Measurements from ENCODE around the gene RAB11FIP3. TPM values are rescaled to one million over a fixed set of nuclear protein-coding genes. Genes with fewer than 3 reads are reported as not detected.

RAB11FIP3 gene
- total and polyA plus RNA-seq, 2 of the 13 experiments (the other 11 are each of a cell fraction or from before 2014, with no cell fraction given) = 34.3 to 57.6 TPM

GRCh38 chr16:381012-381788, 44.2 kb upstream of the RAB11FIP3 start (continued):
- TF ChIP-seq TFDP2 (CRISPR knock-in tag; IDR thresholded peaks at IDR 0.05) (peak; percentile 35; the same call in 1 of the 2 replicates), ZSCAN22 (CRISPR knock-in tag; IDR thresholded peaks at IDR 0.05) (no peak), PPARG (CRISPR knock-in tag; conservative IDR thresholded peaks at IDR 0.05) (peak; percentile 10; the same call in 1 of the 2 replicates), ARID4A (CRISPR knock-in tag; IDR thresholded peaks at IDR 0.05; ENCODE audit: borderline replicate concordance) (peak; percentile 81), ZNF260 (CRISPR knock-in tag; IDR thresholded peaks at IDR 0.05; ENCODE audit: borderline replicate concordance, low read depth) (no peak), GZF1 (CRISPR knock-in tag; IDR thresholded peaks at IDR 0.05) (0 out of 2 replicates have a peak, but pooled peaks have one; percentile 38), TEAD3 (CRISPR knock-in tag; optimal IDR thresholded peaks at IDR 0.05; ENCODE audit: borderline replicate concordance) (no peak), ZMAT3 (CRISPR knock-in tag; conservative IDR thresholded peaks at IDR 0.05) (peak; percentile 47; the same call in 1 of the 2 replicates), RNF2 (conservative IDR thresholded peaks at IDR 0.05; ENCODE audit: low read depth) (no peak), ZNF574 (CRISPR knock-in tag; IDR thresholded peaks at IDR 0.05) (peak; percentile 61), POLR2A (IDR thresholded peaks at IDR 0.05; ENCODE audit: insufficient read depth in 1 of 2, low read depth in 2 of 2, low read length in 2 of 2) (0 out of 4 replicates have a peak, but pooled peaks of 1 of the 2 experiments have one; percentile 3), TERF1 (CRISPR knock-in tag; IDR thresholded peaks at IDR 0.05) (no peak), ZNF501 (CRISPR knock-in tag; IDR thresholded peaks at IDR 0.05) (peak; percentile 39), GATAD2A (CRISPR knock-in tag; IDR thresholded peaks at IDR 0.05) (0 out of 2 replicates have a peak, but pooled peaks have one; percentile 23), IRF1 (CRISPR knock-in tag; IDR thresholded peaks at IDR 0.05; ENCODE audit: low read depth) (no peak)
- TF ChIP-seq, protein P1, sequence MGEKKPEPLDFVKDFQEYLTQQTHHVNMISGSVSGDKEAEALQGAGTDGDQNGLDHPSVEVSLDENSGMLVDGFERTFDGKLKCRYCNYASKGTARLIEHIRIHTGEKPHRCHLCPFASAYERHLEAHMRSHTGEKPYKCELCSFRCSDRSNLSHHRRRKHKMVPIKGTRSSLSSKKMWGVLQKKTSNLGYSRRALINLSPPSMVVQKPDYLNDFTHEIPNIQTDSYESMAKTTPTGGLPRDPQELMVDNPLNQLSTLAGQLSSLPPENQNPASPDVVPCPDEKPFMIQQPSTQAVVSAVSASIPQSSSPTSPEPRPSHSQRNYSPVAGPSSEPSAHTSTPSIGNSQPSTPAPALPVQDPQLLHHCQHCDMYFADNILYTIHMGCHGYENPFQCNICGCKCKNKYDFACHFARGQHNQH (CRISPR knock-in tag; IDR thresholded peaks at IDR 0.05) = peak; percentile 36; the same call in 1 of the 2 replicates
